GM12878 (cell line): ENCODE measurements around the gene GLG1. TPM values are rescaled to one million over a fixed set of nuclear protein-coding genes. Genes with fewer than 3 reads are reported as not detected.

Source experiments
- EP300 ChIP-seq, 2 experiments: fragments of 150-350 bp in 1 of 2; IDR thresholded peaks; 2 replicates each; pipeline ENCODE4 v1.6.1; 2011 to 2012; ENCODE audit warnings: low read depth in 2 of 2, low read length in 2 of 2, borderline replicate concordance in 1 of 2, improper control_type of control experiment in 1 of 2, inconsistent platforms in 1 of 2; ENCODE audit not compliant: control insufficient read depth in 1 of 2
- ESRRA ChIP-seq: IDR thresholded peaks from 2 replicates; pipeline ENCODE4 v1.6.1; 2012; ENCODE audit warnings: mild to moderate bottlenecking, low read length, improper control_type of control experiment
- EZH2 ChIP-seq: IDR thresholded peaks from 2 replicates; pipeline ENCODE4 v1.6.1; 2012; ENCODE audit warnings: low read depth, mild to moderate bottlenecking, control low read depth, inconsistent platforms, low read length, borderline replicate concordance; ENCODE audit not compliant: control insufficient read depth
- JUNB ChIP-seq: IDR thresholded peaks from 2 replicates; pipeline ENCODE4 v1.6.1; 2016; ENCODE audit warnings: antibody characterized with exemption, mild to moderate bottlenecking
- POLR2AphosphoS2 ChIP-seq: IDR thresholded peaks from 2 replicates; pipeline ENCODE4 v1.6.1; 2011; ENCODE audit warnings: low read depth, mild to moderate bottlenecking, low read length, improper control_type of control experiment, moderate library complexity
- SP1 ChIP-seq: IDR thresholded peaks from one replicate; pipeline ENCODE4 v1.6.1; 2011; ENCODE audit warnings: low read depth, low read length
- TAF1 ChIP-seq: IDR thresholded peaks from 2 replicates; pipeline ENCODE4 v1.6.1; 2011; ENCODE audit warnings: mild to moderate bottlenecking, low read depth, low read length, borderline replicate concordance
- polyA plus RNA-seq, 11 experiments: library from polyadenylated mRNA; depleted of rRNA in 4 of 11; unstranded in 6 of 11; stranded (reverse) in 5 of 11; fragments of >200 nt; fragmentation: Nextera tagmentation in 4 of 11; fragmentation: Illumina TruSeq in 1 of 11; extraction: Ambion mirVana in 4 of 11; extraction: Trizol in 1 of 11; gene quantifications; 1 replicate in 1 of 11; 2 replicates in 10 of 11; pipeline versions ENCODE4 v1.2.1 to v1.2.3, GENCODE V29; 2011 to 2016; ENCODE audit warnings: inconsistent platforms in 2 of 11, missing spikeins in 2 of 11, low read depth in 1 of 11
- total RNA-seq, 4 experiments: library from RNA; depleted of rRNA in 3 of 4; stranded (reverse); fragments of >200 nt in 3 of 4; fragmentation: Illumina TruSeq in 1 of 4; extraction: Trizol in 1 of 4; gene quantifications; 2 replicates each; pipeline versions ENCODE4 v1.2.1 to v1.2.3, GENCODE V29; 2013 to 2021
- TF ChIP-seq, protein P1 (sequence below): fragments of 450-650 bp; IDR thresholded peaks from 2 replicates; pipeline ENCODE4 v1.6.1; 2017; ENCODE audit warnings: mild to moderate bottlenecking, moderate library complexity
- TF ChIP-seq, protein P2 (sequence below): fragments of 450-650 bp; IDR thresholded peaks from 2 replicates; pipeline ENCODE4 v1.6.1; 2016; ENCODE audit warnings: mild to moderate bottlenecking
- TF ChIP-seq, protein P3 (sequence below): fragments of 450-650 bp; IDR thresholded peaks from 2 replicates; pipeline ENCODE4 v1.6.1; 2014; ENCODE audit warnings: mild to moderate bottlenecking

Gene GLG1
- total and polyA plus RNA-seq, 10 of the 15 experiments (the other 5 are each of a cell fraction or from before 2014, with no cell fraction given) = 7.6 to 49.4 (median 28.2) TPM

DNA sequence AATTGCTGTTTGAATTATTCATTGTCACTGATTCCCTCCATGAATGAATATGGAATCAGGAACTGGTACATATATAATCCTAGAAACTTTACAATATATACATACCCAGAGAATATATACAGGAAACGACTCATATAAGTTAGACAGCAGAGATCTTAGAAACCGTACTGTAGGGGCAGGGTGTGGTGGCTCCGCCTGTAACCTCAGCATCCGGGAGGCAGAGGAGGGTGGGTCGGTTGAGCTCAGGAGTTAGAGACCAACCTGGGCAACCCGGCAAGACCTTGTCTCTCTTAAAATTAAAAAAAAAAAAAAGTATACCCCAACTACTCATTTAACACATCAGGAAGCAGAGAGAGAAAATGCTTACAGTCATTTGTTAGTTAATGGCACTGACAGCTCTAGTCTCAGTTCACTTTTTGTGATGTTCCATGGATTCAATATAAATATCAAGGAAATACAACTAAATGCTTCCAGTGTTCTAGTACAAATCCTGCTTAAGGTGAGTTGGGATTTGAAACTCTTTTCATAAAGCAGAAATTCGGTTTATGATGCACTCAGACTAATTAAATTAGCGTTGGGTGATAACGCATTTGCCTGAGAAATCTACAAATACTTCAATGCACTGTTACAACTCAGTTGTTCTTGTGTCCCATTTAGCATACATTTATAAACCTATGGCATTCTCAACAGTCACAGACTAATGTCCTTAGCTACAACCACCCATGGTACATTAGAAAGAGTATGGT is 5.6 kb downstream of the GLG1 start (continued):
- TF ChIP-seq, protein P1, sequence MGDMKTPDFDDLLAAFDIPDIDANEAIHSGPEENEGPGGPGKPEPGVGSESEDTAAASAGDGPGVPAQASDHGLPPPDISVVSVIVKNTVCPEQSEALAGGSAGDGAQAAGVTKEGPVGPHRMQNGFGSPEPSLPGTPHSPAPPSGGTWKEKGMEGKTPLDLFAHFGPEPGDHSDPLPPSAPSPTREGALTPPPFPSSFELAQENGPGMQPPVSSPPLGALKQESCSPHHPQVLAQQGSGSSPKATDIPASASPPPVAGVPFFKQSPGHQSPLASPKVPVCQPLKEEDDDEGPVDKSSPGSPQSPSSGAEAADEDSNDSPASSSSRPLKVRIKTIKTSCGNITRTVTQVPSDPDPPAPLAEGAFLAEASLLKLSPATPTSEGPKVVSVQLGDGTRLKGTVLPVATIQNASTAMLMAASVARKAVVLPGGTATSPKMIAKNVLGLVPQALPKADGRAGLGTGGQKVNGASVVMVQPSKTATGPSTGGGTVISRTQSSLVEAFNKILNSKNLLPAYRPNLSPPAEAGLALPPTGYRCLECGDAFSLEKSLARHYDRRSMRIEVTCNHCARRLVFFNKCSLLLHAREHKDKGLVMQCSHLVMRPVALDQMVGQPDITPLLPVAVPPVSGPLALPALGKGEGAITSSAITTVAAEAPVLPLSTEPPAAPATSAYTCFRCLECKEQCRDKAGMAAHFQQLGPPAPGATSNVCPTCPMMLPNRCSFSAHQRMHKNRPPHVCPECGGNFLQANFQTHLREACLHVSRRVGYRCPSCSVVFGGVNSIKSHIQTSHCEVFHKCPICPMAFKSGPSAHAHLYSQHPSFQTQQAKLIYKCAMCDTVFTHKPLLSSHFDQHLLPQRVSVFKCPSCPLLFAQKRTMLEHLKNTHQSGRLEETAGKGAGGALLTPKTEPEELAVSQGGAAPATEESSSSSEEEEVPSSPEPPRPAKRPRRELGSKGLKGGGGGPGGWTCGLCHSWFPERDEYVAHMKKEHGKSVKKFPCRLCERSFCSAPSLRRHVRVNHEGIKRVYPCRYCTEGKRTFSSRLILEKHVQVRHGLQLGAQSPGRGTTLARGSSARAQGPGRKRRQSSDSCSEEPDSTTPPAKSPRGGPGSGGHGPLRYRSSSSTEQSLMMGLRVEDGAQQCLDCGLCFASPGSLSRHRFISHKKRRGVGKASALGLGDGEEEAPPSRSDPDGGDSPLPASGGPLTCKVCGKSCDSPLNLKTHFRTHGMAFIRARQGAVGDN = no peak
- TF ChIP-seq JUNB (0 out of 2 replicates have a peak, but pooled peaks have one; percentile 9), SP1 (no peak), EP300 (IDR thresholded peaks at IDR 0.05; ENCODE audit: borderline replicate concordance in 1 of 2, control insufficient read depth in 1 of 2, low read depth in 2 of 2, low read length in 2 of 2) (no peak), POLR2AphosphoS2 (no peak), TAF1 (no peak), EZH2 (no peak), ESRRA (no peak)
- TF ChIP-seq, protein P2, sequence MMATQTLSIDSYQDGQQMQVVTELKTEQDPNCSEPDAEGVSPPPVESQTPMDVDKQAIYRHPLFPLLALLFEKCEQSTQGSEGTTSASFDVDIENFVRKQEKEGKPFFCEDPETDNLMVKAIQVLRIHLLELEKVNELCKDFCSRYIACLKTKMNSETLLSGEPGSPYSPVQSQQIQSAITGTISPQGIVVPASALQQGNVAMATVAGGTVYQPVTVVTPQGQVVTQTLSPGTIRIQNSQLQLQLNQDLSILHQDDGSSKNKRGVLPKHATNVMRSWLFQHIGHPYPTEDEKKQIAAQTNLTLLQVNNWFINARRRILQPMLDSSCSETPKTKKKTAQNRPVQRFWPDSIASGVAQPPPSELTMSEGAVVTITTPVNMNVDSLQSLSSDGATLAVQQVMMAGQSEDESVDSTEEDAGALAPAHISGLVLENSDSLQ = peak; percentile 26; the same call in 1 of the 2 replicates
- TF ChIP-seq, protein P3, sequence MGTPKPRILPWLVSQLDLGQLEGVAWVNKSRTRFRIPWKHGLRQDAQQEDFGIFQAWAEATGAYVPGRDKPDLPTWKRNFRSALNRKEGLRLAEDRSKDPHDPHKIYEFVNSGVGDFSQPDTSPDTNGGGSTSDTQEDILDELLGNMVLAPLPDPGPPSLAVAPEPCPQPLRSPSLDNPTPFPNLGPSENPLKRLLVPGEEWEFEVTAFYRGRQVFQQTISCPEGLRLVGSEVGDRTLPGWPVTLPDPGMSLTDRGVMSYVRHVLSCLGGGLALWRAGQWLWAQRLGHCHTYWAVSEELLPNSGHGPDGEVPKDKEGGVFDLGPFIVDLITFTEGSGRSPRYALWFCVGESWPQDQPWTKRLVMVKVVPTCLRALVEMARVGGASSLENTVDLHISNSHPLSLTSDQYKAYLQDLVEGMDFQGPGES = no peak
- TF ChIP-seq, all 136 proteins: peak for 5
